ENCODE results near the gene ASCL5. TPM values are rescaled to one million over a fixed set of nuclear protein-coding genes. Genes with fewer than 3 reads are reported as not detected.

ASCL5 gene
- total RNA-seq, 2 experiments from 2014 or later, result 0.49 to 0.50 TPM

GRCh38 chr1:201113451-201114244, 13.3 kb downstream of the ASCL5 start:
- Histone ChIP-seq H3K27ac (ENCODE audit: low read depth in 1 of 2, low read length in 2 of 2) (peak overlapping the region in 1 of 2 donors; percentile 32), H3K9me3 (ENCODE audit: control insufficient read depth in 1 of 2, insufficient read depth in 1 of 2, low read length in 2 of 2) (no peaks in the 10 kb centered on the region), H3K4me3 (ENCODE audit: low read length) (peak overlapping the region; percentile 84), H3K36me3 (ENCODE audit: insufficient read depth, low read length) (no peaks in the 10 kb centered on the region), H3K4me1 (ENCODE audit: insufficient read depth, low read length) (peaks cover 16% of the 10 kb centered on the region), H3K27me3 (ENCODE audit: control insufficient read depth in 1 of 2, insufficient read depth in 2 of 2, low read length in 2 of 2) (no peaks in the 10 kb centered on the region)
- ChIA-PET POLR2A (interaction anchor here (0.9 to 2.1 kb wide), 8 partner anchors 13 to 141 kb away, joined by 3 to 8 read pairs (median 5); partner anchors contain the start of genes ASCL5, KIF21B and TMEM9), CTCF (interaction anchor here (0.7 to 3.1 kb wide), 10 partner anchors 27 to 514 kb away, joined by 3 to 13 read pairs (median 5); partner anchors contain the start of gene TMEM9)
- peak overlapping the region; percentile 95 for H3K4me3 Mint-ChIP-seq
- intact Hi-C loops (cut with DNase I, micrococcal nuclease), result loop anchor here (1.0 to 10.0 kb wide), 4 partner anchors 28 to 141 kb away; partner anchors contain the start of gene KIF21B (in 1 of the 2)
- no peaks in the 10 kb centered on the region for H3K36me3 Mint-ChIP-seq (ENCODE audit: low read depth)
- DNase-seq (no peak), ATAC-seq (ENCODE audit: poor library complexity) (no peak)
- peaks cover 23% of the 10 kb centered on the region for H3K4me1 Mint-ChIP-seq (ENCODE audit: low read depth)
- H3K27ac Mint-ChIP-seq, result peak overlapping the region; percentile 76
- H3K27me3 Mint-ChIP-seq, result no peaks in the 10 kb centered on the region
- no peak for TF ChIP-seq CTCF (IDR thresholded peaks at IDR 0.05)
- H3K9me3 Mint-ChIP-seq, result no peaks in the 10 kb centered on the region

GRCh38 chr1:201112926-201113325, 14.1 kb downstream of the ASCL5 start:
- intact Hi-C loops (cut with DNase I, micrococcal nuclease), result loop anchor here (5.0 to 10.0 kb wide), 2 partner anchors 71 to 88 kb away; partner anchors contain the start of gene KIF21B (in 1 of the 2)
- CTCF ChIA-PET, result interaction anchor here (0.7 to 3.1 kb wide), 4 partner anchors 56 to 513 kb away, joined by 3 to 13 read pairs (median 4); no protein-coding TSS in a partner anchor
- H3K27me3 Mint-ChIP-seq, result no peaks in the 10 kb centered on the region

More at GRCh38 chr1:201112926-201113325, 14.1 kb downstream of the ASCL5 start:
- peak overlapping the region; percentile 71 for H3K4me3 Mint-ChIP-seq
- H3K4me3 ChIP-seq (ENCODE audit: low read length), result no peak overlapping the region
- peaks cover 16% of the 10 kb centered on the region for H3K4me1 ChIP-seq (ENCODE audit: insufficient read depth, low read length)
- H3K9me3 Mint-ChIP-seq, result no peaks in the 10 kb centered on the region
- H3K36me3 Mint-ChIP-seq (ENCODE audit: low read depth), result no peaks in the 10 kb centered on the region
- H3K36me3 ChIP-seq (ENCODE audit: insufficient read depth, low read length), result no peaks in the 10 kb centered on the region
- no peaks in the 10 kb centered on the region for H3K27me3 ChIP-seq (ENCODE audit: control insufficient read depth in 1 of 2, insufficient read depth in 2 of 2, low read length in 2 of 2)
- POLR2A ChIA-PET, result interaction anchor here (1.8 kb wide), 1 partner anchor 13 kb away, joined by 4 read pairs; no protein-coding TSS in a partner anchor
- peaks cover 23% of the 10 kb centered on the region for H3K4me1 Mint-ChIP-seq (ENCODE audit: low read depth)
- no peak for ATAC-seq (ENCODE audit: poor library complexity)
- no peak overlapping the region for H3K27ac ChIP-seq (ENCODE audit: low read depth in 1 of 2, low read length in 2 of 2)
- DNase-seq, result no peak
- no peak overlapping the region for H3K27ac Mint-ChIP-seq
- no peaks in the 10 kb centered on the region for H3K9me3 ChIP-seq (ENCODE audit: control insufficient read depth in 1 of 2, insufficient read depth in 1 of 2, low read length in 2 of 2)
- TF ChIP-seq CTCF (IDR thresholded peaks at IDR 0.05), result no peak

Data from CD4-positive, alpha-beta T cell (primary cell).